Breast epithelium (tissue), 3 donors: Measurements from ENCODE around the gene HPCAL1.

Experiments used
- CTCF ChIP-seq, 3 donors: fragments of 450-650 bp; IDR thresholded peaks; one replicate each; pipeline ENCODE4 v1.5.1; 2016 to 2017; ENCODE audit warnings: antibody characterized with exemption in 3 of 3, mild to moderate bottlenecking in 3 of 3, moderate library complexity in 3 of 3
- POLR2A ChIP-seq: fragments of 450-650 bp; IDR thresholded peaks from one replicate; pipeline ENCODE4 v1.6.1; 2016; ENCODE audit warnings: antibody characterized with exemption, mild to moderate bottlenecking, moderate library complexity
- POLR2AphosphoS5 ChIP-seq, 3 donors: sonication (generic); formaldehyde crosslinking; IDR thresholded peaks; one replicate each; pipeline ENCODE4 v1.6.1; 2017; ENCODE audit warnings: antibody characterized with exemption in 3 of 3

- TF ChIP-seq CTCF (IDR thresholded peaks at IDR 0.05) = no peak
- TF ChIP-seq POLR2A = no peak
- TF ChIP-seq POLR2AphosphoS5 (IDR thresholded peaks at IDR 0.05) = no peak
These were observed 13.6 kb downstream of the HPCAL1 start for GRCh38 chr2:10316336-10316735.
